ENCODE data around the gene ATP6V0A4. TPM values are rescaled to one million over a fixed set of nuclear protein-coding genes. Genes with fewer than 3 reads are reported as not detected.

ATP6V0A4 gene
- total RNA-seq, 4 donors from 2014 or later: not detected

DNA sequence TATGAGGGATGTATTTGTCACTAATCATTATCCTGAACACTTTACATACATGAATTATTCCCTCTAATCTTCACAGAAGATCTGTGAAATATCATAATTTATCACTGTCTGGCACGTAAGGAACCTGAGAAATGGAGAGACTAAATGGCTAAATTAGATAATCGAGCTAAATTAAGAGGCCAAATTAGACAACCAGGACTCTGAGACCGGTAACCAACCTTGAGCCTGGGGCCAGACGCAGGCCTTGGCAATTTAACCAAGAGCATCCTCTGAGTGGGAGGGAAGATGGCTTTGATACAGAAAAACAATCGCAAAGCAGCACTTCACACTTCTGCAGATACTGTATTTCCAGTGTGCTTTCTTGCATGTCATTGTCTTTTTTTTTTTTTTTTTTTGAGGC, 118.2 kb downstream of the ATP6V0A4 start:
- H3K4me3 ChIP-seq: no peak overlapping the region
- DNase-seq (ENCODE audit: extremely low spot score): no peak
- H3K36me3 ChIP-seq: no peaks in the 10 kb centered on the region
- WGBS: 79% methylated on average over 5 of the region's 5 CpGs
- no peak overlapping the region for H3K27ac ChIP-seq (replicated peaks in 1 of 4)
- intact Hi-C loops (cut with DNase I): no loop called here
- no peaks in the 10 kb centered on the region for H3K27me3 ChIP-seq
- no peaks in the 10 kb centered on the region for H3K4me1 ChIP-seq
- no peaks in the 10 kb centered on the region for H3K9me3 ChIP-seq
- TF ChIP-seq EP300 (IDR thresholded peaks at IDR 0.05) (no peak), POLR2AphosphoS5 (IDR thresholded peaks at IDR 0.05) (no peak), POLR2A (IDR thresholded peaks at IDR 0.05; ENCODE audit: low read depth) (no peak)
- TF ChIP-seq, protein P1, sequence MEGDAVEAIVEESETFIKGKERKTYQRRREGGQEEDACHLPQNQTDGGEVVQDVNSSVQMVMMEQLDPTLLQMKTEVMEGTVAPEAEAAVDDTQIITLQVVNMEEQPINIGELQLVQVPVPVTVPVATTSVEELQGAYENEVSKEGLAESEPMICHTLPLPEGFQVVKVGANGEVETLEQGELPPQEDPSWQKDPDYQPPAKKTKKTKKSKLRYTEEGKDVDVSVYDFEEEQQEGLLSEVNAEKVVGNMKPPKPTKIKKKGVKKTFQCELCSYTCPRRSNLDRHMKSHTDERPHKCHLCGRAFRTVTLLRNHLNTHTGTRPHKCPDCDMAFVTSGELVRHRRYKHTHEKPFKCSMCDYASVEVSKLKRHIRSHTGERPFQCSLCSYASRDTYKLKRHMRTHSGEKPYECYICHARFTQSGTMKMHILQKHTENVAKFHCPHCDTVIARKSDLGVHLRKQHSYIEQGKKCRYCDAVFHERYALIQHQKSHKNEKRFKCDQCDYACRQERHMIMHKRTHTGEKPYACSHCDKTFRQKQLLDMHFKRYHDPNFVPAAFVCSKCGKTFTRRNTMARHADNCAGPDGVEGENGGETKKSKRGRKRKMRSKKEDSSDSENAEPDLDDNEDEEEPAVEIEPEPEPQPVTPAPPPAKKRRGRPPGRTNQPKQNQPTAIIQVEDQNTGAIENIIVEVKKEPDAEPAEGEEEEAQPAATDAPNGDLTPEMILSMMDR (IDR thresholded peaks at IDR 0.05): no peak

DNA sequence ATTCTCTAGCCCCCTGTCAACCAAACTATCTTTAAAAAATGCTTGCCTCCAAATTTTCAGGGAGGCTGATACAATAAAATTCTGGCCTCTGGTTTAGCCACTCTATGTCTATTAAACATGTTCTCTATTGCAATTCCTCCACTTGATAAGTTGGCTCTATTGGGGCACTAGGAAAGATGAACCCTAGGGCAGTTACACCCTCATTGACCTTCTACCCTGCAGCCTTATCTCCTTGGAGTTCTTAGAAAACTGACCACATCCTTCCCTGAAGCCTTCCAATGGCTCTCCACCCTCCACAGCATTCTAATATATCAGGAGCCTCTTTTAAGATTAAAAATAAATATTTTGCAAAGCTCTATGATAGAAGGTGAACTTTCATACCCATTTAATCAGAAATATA, 127.4 kb downstream of the ATP6V0A4 start:
- Histone ChIP-seq H3K9me3 (no peaks in the 10 kb centered on the region), H3K27me3 (peaks cover 0 to 14% (median 0%) of the 10 kb centered on the region in 4 donors), H3K4me1 (no peaks in the 10 kb centered on the region), H3K4me3 (no peak overlapping the region), H3K36me3 (no peaks in the 10 kb centered on the region), H3K27ac (replicated peaks in 1 of 4) (no peak overlapping the region)
- intact Hi-C loops (cut with DNase I): no loop called here
- DNase-seq (ENCODE audit: extremely low spot score): no peak
- TF ChIP-seq POLR2AphosphoS5 (IDR thresholded peaks at IDR 0.05): no peak
- no peak for TF ChIP-seq POLR2A (IDR thresholded peaks at IDR 0.05; ENCODE audit: low read depth)
- no peak for TF ChIP-seq EP300 (IDR thresholded peaks at IDR 0.05)
- TF ChIP-seq, protein P1 (IDR thresholded peaks at IDR 0.05): no peak

DNA sequence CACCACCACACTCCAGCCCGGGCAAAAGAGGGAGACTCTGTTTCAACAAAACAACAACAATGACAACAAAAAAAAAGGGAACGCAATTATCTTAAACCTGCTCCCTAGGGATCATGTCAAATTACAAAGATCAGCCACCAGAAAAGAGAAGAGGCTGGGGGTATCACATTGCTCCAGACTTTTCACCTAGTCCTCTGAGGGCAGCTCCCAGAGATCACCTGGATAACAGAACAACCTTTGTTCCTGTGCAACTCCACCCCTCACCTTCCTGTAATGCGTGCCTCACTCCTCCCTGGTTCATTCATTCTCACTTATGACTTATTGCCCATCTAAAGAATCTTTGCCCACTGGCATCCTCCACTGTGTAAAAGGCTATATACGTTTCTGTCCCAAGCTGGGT, 128.6 kb downstream of the ATP6V0A4 start:
- DNase-seq (ENCODE audit: extremely low spot score): no peak
- peaks cover 0 to 26% (median 0%) of the 10 kb centered on the region in 4 donors for H3K27me3 ChIP-seq
- peaks cover 0 to 3% (median 3%) of the 10 kb centered on the region in 4 donors for H3K4me1 ChIP-seq
- intact Hi-C loops (cut with DNase I): no loop called here
- no peak overlapping the region for H3K27ac ChIP-seq (replicated peaks in 1 of 4)
- WGBS: 90% methylated on average over 3 of the region's 4 CpGs
- TF ChIP-seq, protein P1 (IDR thresholded peaks at IDR 0.05): no peak
- TF ChIP-seq POLR2A (IDR thresholded peaks at IDR 0.05; ENCODE audit: low read depth) (no peak), POLR2AphosphoS5 (IDR thresholded peaks at IDR 0.05) (no peak), EP300 (IDR thresholded peaks at IDR 0.05) (no peak)
- no peak overlapping the region for H3K4me3 ChIP-seq
- H3K9me3 ChIP-seq: no peaks in the 10 kb centered on the region
- H3K36me3 ChIP-seq: no peaks in the 10 kb centered on the region

DNA sequence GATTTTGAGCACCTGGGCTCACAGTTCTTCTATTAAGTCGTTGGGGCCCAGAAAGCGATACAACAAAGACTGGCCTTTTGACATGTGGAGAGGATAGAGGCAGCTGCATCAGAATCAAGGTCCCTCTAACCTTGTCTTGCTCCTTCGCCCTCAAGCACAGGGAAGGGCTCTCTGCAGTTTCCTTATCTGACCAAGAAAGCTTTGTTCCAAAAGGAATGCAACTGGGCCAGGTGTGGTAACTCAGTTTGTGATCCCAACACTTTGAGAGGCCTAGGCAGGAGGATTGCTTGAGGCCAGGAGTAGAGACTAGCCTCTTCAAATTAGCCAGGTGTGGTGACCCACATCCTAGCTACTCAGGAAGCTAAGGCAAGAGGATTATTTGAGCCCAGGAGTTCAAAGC, 129.1 kb downstream of the ATP6V0A4 start:
- H3K36me3 ChIP-seq: no peaks in the 10 kb centered on the region
- TF ChIP-seq POLR2A (IDR thresholded peaks at IDR 0.05; ENCODE audit: low read depth) (no peak), EP300 (IDR thresholded peaks at IDR 0.05) (no peak), POLR2AphosphoS5 (IDR thresholded peaks at IDR 0.05) (no peak)
- TF ChIP-seq, protein P1 (IDR thresholded peaks at IDR 0.05): no peak
- H3K4me1 ChIP-seq: peaks cover 0 to 7% (median 7%) of the 10 kb centered on the region in 4 donors
- DNase-seq (ENCODE audit: extremely low spot score): no peak
- no peaks in the 10 kb centered on the region for H3K9me3 ChIP-seq
- H3K27ac ChIP-seq (replicated peaks in 1 of 4): no peak overlapping the region
- H3K27me3 ChIP-seq: peaks cover 0 to 30% (median 0%) of the 10 kb centered on the region in 4 donors
- H3K4me3 ChIP-seq: no peak overlapping the region
- intact Hi-C loops (cut with DNase I): no loop called here
- 86% methylated on average over 3 of the region's 3 CpGs for WGBS

DNA sequence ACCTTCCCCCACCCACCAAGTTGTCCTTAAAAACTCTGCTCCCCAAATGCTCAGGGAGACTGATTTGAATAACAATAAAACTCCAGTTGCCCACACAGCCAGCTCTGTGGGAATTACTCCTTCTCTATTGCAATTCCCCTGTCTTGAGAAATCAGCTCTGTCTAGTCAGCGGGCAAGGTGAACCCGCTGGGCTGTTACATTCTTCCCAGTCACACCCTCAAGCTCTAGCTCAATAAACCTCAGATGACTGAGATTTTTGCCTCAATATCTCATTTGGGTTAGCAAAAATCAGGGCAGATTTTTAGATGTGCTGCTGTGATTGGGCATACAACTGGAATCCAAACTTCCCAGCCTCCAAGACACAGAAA, 129.8 kb downstream of the ATP6V0A4 start:
- Histone ChIP-seq H3K4me1 (peaks cover 0 to 11% (median 8%) of the 10 kb centered on the region in 4 donors), H3K36me3 (no peaks in the 10 kb centered on the region), H3K9me3 (no peaks in the 10 kb centered on the region), H3K27ac (replicated peaks in 1 of 4) (no peak overlapping the region), H3K4me3 (no peak overlapping the region), H3K27me3 (peaks cover 0 to 37% (median 0%) of the 10 kb centered on the region in 4 donors)
- intact Hi-C loops (cut with DNase I): no loop called here
- DNase-seq (ENCODE audit: extremely low spot score): no peak
- TF ChIP-seq EP300 (IDR thresholded peaks at IDR 0.05) (no peak), POLR2AphosphoS5 (IDR thresholded peaks at IDR 0.05) (no peak), POLR2A (IDR thresholded peaks at IDR 0.05; ENCODE audit: low read depth) (no peak)
- TF ChIP-seq, protein P1 (IDR thresholded peaks at IDR 0.05): no peak
- WGBS: 92% methylated on average over 2 of the region's 2 CpGs

Measured in esophagus muscularis mucosa (tissue), 4 donors.